HG03460 (cell line): ENCODE results near the gene SP2.

Source experiments
- ATAC-seq: cut with Tn5 transposase; IDR thresholded peaks from one replicate; pipeline ENCODE4 v1.9.1; 2021; ENCODE audit not compliant: unreplicated experiment

SP2 gene

GRCh38 chr17:47895856-47896671 is at the start of gene SP2:
SP2 (plus strand) TSS chr17:47896236; CDS start chr17:47896287, 51 bp downstream.
- peak; percentile 90 for ATAC-seq

- ATAC-seq = no peak
Observed at GRCh38 chr17:47846716-47847340, 49.2 kb upstream of the SP2 start.

GRCh38 chr17:47847341-47848197 is 48.5 kb upstream of the SP2 start:
- no peak for ATAC-seq

GRCh38 chr17:47848198-47848513 is 47.9 kb upstream of the SP2 start:
- ATAC-seq = no peak

- ATAC-seq = no peak
Observed at GRCh38 chr17:47850373-47850691, 45.7 kb upstream of the SP2 start.

GRCh38 chr17:47850692-47851573 is 45.1 kb upstream of the SP2 start, which contains the start of gene SP6:
SP6 (minus strand) TSS chr17:47851163; CDS start chr17:47848429, 2,734 bp downstream.
- no peak for ATAC-seq

GRCh38 chr17:47851764-47852112 is 44.3 kb upstream of the SP2 start:
- no peak for ATAC-seq

- no peak for ATAC-seq
Observed at GRCh38 chr17:47852113-47852949, 43.7 kb upstream of the SP2 start.

- ATAC-seq = no peak
Observed at GRCh38 chr17:47853616-47854015, 42.4 kb upstream of the SP2 start.

GRCh38 chr17:47855737-47856136 is 40.3 kb upstream of the SP2 start:
- ATAC-seq = no peak

GRCh38 chr17:47856830-47857229 is 39.2 kb upstream of the SP2 start:
- no peak for ATAC-seq

GRCh38 chr17:47857551-47858455 is 38.2 kb upstream of the SP2 start:
- ATAC-seq = no peak

- no peak for ATAC-seq
Observed at GRCh38 chr17:47860386-47860785, 35.6 kb upstream of the SP2 start.

GRCh38 chr17:47862621-47863440 is 33.2 kb upstream of the SP2 start:
- ATAC-seq = no peak

GRCh38 chr17:47864791-47865216 is 31.2 kb upstream of the SP2 start:
- ATAC-seq = no peak

GRCh38 chr17:47866941-47867340 is 29.1 kb upstream of the SP2 start:
- no peak for ATAC-seq

- no peak for ATAC-seq
Observed at GRCh38 chr17:47867813-47868533, 28.1 kb upstream of the SP2 start.
